HEK293 (cell line): ENCODE measurements around the gene NPR3.

Experiments used
- CTCF ChIA-PET: fragments of 350-600 bp; formaldehyde crosslinking; extraction: SDS; loops from one replicate; lab custom pipeline; 2021; ENCODE audit warnings: antibody characterized with exemption; lab: Yijun Ruan, JAX
- POLR2A ChIA-PET: fragments of 300-600 bp; formaldehyde crosslinking; extraction: SDS; loops from one replicate; lab custom pipeline; 2020; ENCODE audit warnings: antibody characterized with exemption, inconsistent platforms; lab: Yijun Ruan, JAX
- H3K27ac ChIP-seq: fragments of 200-500 bp; sonication (Bioruptor generic); 2 replicates; pipeline ENCODE4 v1.5.1; 2014; ENCODE audit warnings: low read depth, low read length, control low read depth, inconsistent platforms; ENCODE audit errors: extremely low read depth
- H3K36me3 ChIP-seq, 2 experiments: fragments of 200-500 bp in 1 of 2; sonication (Bioruptor generic) in 1 of 2; 1 replicate in 1 of 2; 2 replicates in 1 of 2; pipeline ENCODE4 v1.5.1; 2014 to 2017; ENCODE audit warnings: inconsistent platforms in 2 of 2, low read length in 2 of 2; ENCODE audit not compliant: control insufficient read depth in 2 of 2, insufficient read depth in 1 of 2
- H3K4me1 ChIP-seq: fragments of 200-500 bp; sonication (Bioruptor generic); 2 replicates; pipeline ENCODE4 v1.5.1; 2014; ENCODE audit warnings: mild to moderate bottlenecking, low read length, inconsistent platforms; ENCODE audit not compliant: control insufficient read depth, insufficient read depth
- H3K4me3 ChIP-seq: 2 replicates; pipeline ENCODE4 v1.5.1; 2011; ENCODE audit warnings: low read depth, mild to moderate bottlenecking, control low read depth, low read length, moderate library complexity
- H3K9me3 ChIP-seq: fragments of 200-500 bp; sonication (Bioruptor generic); 2 replicates; pipeline ENCODE4 v1.5.1; 2014; ENCODE audit warnings: low read depth, low read length, inconsistent platforms; ENCODE audit not compliant: control insufficient read depth, insufficient read depth
- BCL11A ChIP-seq: fragments of 450-650 bp; formaldehyde crosslinking; IDR thresholded peaks from 2 replicates; pipeline ENCODE4 v1.5.1; 2016; ENCODE audit warnings: low read depth, missing biosample characterization, missing genetic modification characterization
- GLIS1 ChIP-seq: fragments of 450-650 bp; formaldehyde crosslinking; IDR thresholded peaks from 2 replicates; pipeline ENCODE4 v1.5.1; 2016; ENCODE audit warnings: missing biosample characterization, missing genetic modification characterization
- HOXA7 ChIP-seq: sonication (generic); formaldehyde crosslinking; IDR thresholded peaks from 2 replicates; pipeline ENCODE4 v1.8.1; 2022; ENCODE audit warnings: missing genetic modification reagents, borderline replicate concordance
- KLF7 ChIP-seq: fragments of 450-650 bp; formaldehyde crosslinking; IDR thresholded peaks from 2 replicates; pipeline ENCODE4 v1.5.1; 2016; ENCODE audit warnings: missing biosample characterization, missing genetic modification characterization, borderline replicate concordance
- KLF9 ChIP-seq: fragments of 450-650 bp; formaldehyde crosslinking; IDR thresholded peaks from 2 replicates; pipeline ENCODE4 v1.5.1; 2016; ENCODE audit warnings: missing biosample characterization, missing genetic modification characterization, low read depth
- RBAK ChIP-seq: fragments of 450-650 bp; formaldehyde crosslinking; IDR thresholded peaks from 2 replicates; pipeline ENCODE4 v1.5.1; 2016; ENCODE audit warnings: missing biosample characterization, missing genetic modification characterization
- SALL2 ChIP-seq: fragments of 450-650 bp; formaldehyde crosslinking; IDR thresholded peaks from 2 replicates; pipeline ENCODE4 v1.5.0; 2017; ENCODE audit warnings: missing biosample characterization, mild to moderate bottlenecking, missing genetic modification characterization, borderline replicate concordance
- WT1 ChIP-seq: fragments of 450-650 bp; formaldehyde crosslinking; IDR thresholded peaks from 2 replicates; pipeline ENCODE4 v1.5.1; 2016; ENCODE audit warnings: missing biosample characterization, missing genetic modification characterization
- ZBTB11 ChIP-seq: fragments of 450-650 bp; formaldehyde crosslinking; conservative IDR thresholded peaks from 2 replicates; pipeline ENCODE4 v1.5.1; 2016; ENCODE audit warnings: low read depth, missing biosample characterization, missing genetic modification characterization
- ZBTB6 ChIP-seq: fragments of 450-650 bp; formaldehyde crosslinking; IDR thresholded peaks from 2 replicates; pipeline ENCODE4 v1.5.1; 2017; ENCODE audit warnings: missing biosample characterization, missing genetic modification characterization
- ZFHX2 ChIP-seq: fragments of 450-650 bp; formaldehyde crosslinking; conservative IDR thresholded peaks from 2 replicates; pipeline ENCODE4 v1.5.1; 2016; ENCODE audit warnings: missing biosample characterization, missing genetic modification characterization
- ZNF132 ChIP-seq: fragments of 450-650 bp; formaldehyde crosslinking; IDR thresholded peaks from 2 replicates; pipeline ENCODE4 v1.5.1; 2017; ENCODE audit warnings: missing biosample characterization, missing genetic modification characterization, borderline replicate concordance
- ZNF292 ChIP-seq: fragments of 450-650 bp; formaldehyde crosslinking; IDR thresholded peaks from 2 replicates; pipeline ENCODE4 v1.5.1; 2016; ENCODE audit warnings: low read depth, missing biosample characterization, missing genetic modification characterization, borderline replicate concordance
- ZNF335 ChIP-seq: fragments of 450-650 bp; formaldehyde crosslinking; conservative IDR thresholded peaks from 2 replicates; pipeline ENCODE4 v1.5.1; 2016; ENCODE audit warnings: missing biosample characterization, missing genetic modification characterization
- ZNF549 ChIP-seq: fragments of 450-650 bp; IDR thresholded peaks from 2 replicates; pipeline ENCODE4 v1.5.1; 2018; ENCODE audit warnings: missing biosample characterization, missing genetic modification characterization, mild to moderate bottlenecking, inconsistent platforms, moderate library complexity
- ZNF560 ChIP-seq: fragments of 450-650 bp; formaldehyde crosslinking; IDR thresholded peaks from 2 replicates; pipeline ENCODE4 v1.5.1; 2017; ENCODE audit warnings: missing biosample characterization, missing genetic modification characterization, borderline replicate concordance
- ZNF791 ChIP-seq: fragments of 450-650 bp; formaldehyde crosslinking; IDR thresholded peaks from 2 replicates; pipeline ENCODE4 v1.5.1; 2016; ENCODE audit warnings: missing biosample characterization, missing genetic modification characterization
- ZSCAN23 ChIP-seq: fragments of 450-650 bp; formaldehyde crosslinking; IDR thresholded peaks from 2 replicates; pipeline ENCODE4 v1.5.1; 2016; ENCODE audit warnings: missing biosample characterization, missing genetic modification characterization
- TF ChIP-seq, protein P1 (sequence below): fragments of 450-650 bp; formaldehyde crosslinking; IDR thresholded peaks from 2 replicates; pipeline ENCODE4 v1.5.0; 2017; ENCODE audit warnings: missing biosample characterization, missing genetic modification characterization, borderline replicate concordance
- TF ChIP-seq, protein P2 (sequence below): fragments of 450-650 bp; formaldehyde crosslinking; IDR thresholded peaks from 2 replicates; pipeline ENCODE4 v1.5.1; 2016; ENCODE audit warnings: missing biosample characterization, missing genetic modification characterization
- TF ChIP-seq, protein P3 (sequence below): fragments of 450-650 bp; formaldehyde crosslinking; IDR thresholded peaks from 2 replicates; pipeline ENCODE4 v1.5.1; 2016; ENCODE audit warnings: missing biosample characterization, missing genetic modification characterization
- TF ChIP-seq, protein P4 (sequence below): fragments of 450-650 bp; formaldehyde crosslinking; IDR thresholded peaks from 2 replicates; pipeline ENCODE4 v1.5.1; 2017; ENCODE audit warnings: missing biosample characterization, missing genetic modification characterization

Gene NPR3

DNA sequence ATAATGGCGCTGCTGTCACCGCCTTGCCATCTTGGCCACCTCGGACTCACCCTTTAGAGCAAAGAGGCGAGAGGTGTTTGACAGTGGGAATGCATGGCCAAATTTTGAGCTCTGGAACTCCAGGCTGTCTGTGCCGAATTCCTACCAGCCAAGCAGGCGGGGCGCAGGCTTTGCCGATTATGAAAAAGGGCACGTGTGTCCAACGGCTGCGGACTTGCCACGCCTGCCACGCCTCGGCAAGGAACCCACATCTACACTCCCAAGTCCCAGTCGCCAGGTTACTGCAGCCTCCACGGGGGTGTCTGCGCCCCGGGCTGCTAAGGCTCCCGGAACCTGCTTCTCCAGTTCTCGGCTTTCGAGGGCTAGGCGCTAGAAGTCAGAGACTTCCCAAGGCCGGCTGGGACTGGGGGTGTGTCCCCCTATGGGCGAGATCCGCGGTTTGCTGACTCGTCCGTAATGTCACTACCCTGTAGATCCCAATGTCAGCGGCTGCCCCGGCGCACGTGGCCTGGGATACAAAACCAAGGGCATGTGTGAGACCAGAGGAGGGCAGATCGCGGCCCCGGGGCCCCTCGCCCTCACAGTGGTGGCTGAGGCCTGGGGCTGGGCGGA, 2.8 kb downstream of the NPR3 start:
- TF ChIP-seq SALL2 (tag by site-specific recombination) (no peak), WT1 (tag by site-specific recombination) (no peak), BCL11A (tag by site-specific recombination) (no peak), HOXA7 (CRISPR knock-in tag) (no peak)
- TF ChIP-seq, protein P1, sequence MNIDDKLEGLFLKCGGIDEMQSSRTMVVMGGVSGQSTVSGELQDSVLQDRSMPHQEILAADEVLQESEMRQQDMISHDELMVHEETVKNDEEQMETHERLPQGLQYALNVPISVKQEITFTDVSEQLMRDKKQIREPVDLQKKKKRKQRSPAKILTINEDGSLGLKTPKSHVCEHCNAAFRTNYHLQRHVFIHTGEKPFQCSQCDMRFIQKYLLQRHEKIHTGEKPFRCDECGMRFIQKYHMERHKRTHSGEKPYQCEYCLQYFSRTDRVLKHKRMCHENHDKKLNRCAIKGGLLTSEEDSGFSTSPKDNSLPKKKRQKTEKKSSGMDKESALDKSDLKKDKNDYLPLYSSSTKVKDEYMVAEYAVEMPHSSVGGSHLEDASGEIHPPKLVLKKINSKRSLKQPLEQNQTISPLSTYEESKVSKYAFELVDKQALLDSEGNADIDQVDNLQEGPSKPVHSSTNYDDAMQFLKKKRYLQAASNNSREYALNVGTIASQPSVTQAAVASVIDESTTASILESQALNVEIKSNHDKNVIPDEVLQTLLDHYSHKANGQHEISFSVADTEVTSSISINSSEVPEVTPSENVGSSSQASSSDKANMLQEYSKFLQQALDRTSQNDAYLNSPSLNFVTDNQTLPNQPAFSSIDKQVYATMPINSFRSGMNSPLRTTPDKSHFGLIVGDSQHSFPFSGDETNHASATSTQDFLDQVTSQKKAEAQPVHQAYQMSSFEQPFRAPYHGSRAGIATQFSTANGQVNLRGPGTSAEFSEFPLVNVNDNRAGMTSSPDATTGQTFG (tag by site-specific recombination): no peak
- no peaks in the 10 kb centered on the region for H3K36me3 ChIP-seq
- H3K27ac ChIP-seq: no peak overlapping the region
- H3K4me3 ChIP-seq: no peak overlapping the region
- H3K9me3 ChIP-seq: no peaks in the 10 kb centered on the region
- POLR2A ChIA-PET: no interaction called here
- CTCF ChIA-PET: interaction anchor here (0.6 kb wide), 1 partner anchor 943 kb away, joined by 3 read pairs; no protein-coding TSS in a partner anchor
- peaks cover 5% of the 10 kb centered on the region; the same call in 1 of the 2 replicates for H3K4me1 ChIP-seq

- Histone ChIP-seq H3K4me3 (no peak overlapping the region), H3K27ac (no peak overlapping the region), H3K9me3 (no peaks in the 10 kb centered on the region; the same call in 1 of the 2 replicates), H3K4me1 (peaks cover 5% of the 10 kb centered on the region; the same call in 1 of the 2 replicates), H3K36me3 (no peaks in the 10 kb centered on the region)
- CTCF ChIA-PET: no interaction called here
- POLR2A ChIA-PET: no interaction called here
- no peak for TF ChIP-seq ZBTB11 (tag by site-specific recombination)
- TF ChIP-seq KLF9: no peak
- TF ChIP-seq, protein P2, sequence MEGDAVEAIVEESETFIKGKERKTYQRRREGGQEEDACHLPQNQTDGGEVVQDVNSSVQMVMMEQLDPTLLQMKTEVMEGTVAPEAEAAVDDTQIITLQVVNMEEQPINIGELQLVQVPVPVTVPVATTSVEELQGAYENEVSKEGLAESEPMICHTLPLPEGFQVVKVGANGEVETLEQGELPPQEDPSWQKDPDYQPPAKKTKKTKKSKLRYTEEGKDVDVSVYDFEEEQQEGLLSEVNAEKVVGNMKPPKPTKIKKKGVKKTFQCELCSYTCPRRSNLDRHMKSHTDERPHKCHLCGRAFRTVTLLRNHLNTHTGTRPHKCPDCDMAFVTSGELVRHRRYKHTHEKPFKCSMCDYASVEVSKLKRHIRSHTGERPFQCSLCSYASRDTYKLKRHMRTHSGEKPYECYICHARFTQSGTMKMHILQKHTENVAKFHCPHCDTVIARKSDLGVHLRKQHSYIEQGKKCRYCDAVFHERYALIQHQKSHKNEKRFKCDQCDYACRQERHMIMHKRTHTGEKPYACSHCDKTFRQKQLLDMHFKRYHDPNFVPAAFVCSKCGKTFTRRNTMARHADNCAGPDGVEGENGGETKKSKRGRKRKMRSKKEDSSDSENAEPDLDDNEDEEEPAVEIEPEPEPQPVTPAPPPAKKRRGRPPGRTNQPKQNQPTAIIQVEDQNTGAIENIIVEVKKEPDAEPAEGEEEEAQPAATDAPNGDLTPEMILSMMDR (tag by site-specific recombination): no peak
- TF ChIP-seq RBAK (tag by site-specific recombination): no peak
- TF ChIP-seq GLIS1: no peak
- TF ChIP-seq ZNF791: no peak
- TF ChIP-seq ZNF335 (tag by site-specific recombination): no peak
- TF ChIP-seq ZNF132: no peak
- TF ChIP-seq, protein P3, sequence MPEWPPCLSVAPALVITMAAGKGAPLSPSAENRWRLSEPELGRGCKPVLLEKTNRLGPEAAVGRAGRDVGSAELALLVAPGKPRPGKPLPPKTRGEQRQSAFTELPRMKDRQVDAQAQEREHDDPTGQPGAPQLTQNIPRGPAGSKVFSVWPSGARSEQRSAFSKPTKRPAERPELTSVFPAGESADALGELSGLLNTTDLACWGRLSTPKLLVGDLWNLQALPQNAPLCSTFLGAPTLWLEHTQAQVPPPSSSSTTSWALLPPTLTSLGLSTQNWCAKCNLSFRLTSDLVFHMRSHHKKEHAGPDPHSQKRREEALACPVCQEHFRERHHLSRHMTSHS (tag by site-specific recombination): no peak
- no peak for TF ChIP-seq ZNF549 (tag by site-specific recombination)
- TF ChIP-seq ZBTB6 (tag by site-specific recombination): no peak
- no peak for TF ChIP-seq ZSCAN23 (tag by site-specific recombination)
- TF ChIP-seq KLF7: no peak
- TF ChIP-seq ZNF292 (tag by site-specific recombination): no peak
- no peak for TF ChIP-seq ZFHX2 (tag by site-specific recombination)
- TF ChIP-seq ZNF560 (tag by site-specific recombination): no peak
- TF ChIP-seq, protein P4, sequence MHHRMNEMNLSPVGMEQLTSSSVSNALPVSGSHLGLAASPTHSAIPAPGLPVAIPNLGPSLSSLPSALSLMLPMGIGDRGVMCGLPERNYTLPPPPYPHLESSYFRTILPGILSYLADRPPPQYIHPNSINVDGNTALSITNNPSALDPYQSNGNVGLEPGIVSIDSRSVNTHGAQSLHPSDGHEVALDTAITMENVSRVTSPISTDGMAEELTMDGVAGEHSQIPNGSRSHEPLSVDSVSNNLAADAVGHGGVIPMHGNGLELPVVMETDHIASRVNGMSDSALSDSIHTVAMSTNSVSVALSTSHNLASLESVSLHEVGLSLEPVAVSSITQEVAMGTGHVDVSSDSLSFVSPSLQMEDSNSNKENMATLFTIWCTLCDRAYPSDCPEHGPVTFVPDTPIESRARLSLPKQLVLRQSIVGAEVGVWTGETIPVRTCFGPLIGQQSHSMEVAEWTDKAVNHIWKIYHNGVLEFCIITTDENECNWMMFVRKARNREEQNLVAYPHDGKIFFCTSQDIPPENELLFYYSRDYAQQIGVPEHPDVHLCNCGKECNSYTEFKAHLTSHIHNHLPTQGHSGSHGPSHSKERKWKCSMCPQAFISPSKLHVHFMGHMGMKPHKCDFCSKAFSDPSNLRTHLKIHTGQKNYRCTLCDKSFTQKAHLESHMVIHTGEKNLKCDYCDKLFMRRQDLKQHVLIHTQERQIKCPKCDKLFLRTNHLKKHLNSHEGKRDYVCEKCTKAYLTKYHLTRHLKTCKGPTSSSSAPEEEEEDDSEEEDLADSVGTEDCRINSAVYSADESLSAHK: no peak
Observed at GRCh38 chr5:32714836-32715235, 3.7 kb downstream of the NPR3 start.
